Neural progenitor cell (in vitro differentiated cells): ENCODE measurements around the gene RAVER1. TPM values are rescaled to one million over a fixed set of nuclear protein-coding genes. Genes with fewer than 3 reads are reported as not detected.

Experiments used
- DNase-seq: peaks from one replicate; pipeline ENCODE4 v3.0.0-alpha.2; 2016; ENCODE audit warnings: low spot score
- H2AFZ ChIP-seq: fragments of 200-600 bp; sonication (generic); replicated peaks from 2 replicates; pipeline ENCODE4 v1.6.1; 2016; ENCODE audit warnings: antibody characterized with exemption
- H3F3A ChIP-seq: fragments of 200-600 bp; sonication (generic); 2 replicates; pipeline ENCODE4 v1.6.1; 2016; ENCODE audit warnings: antibody characterized with exemption, low read depth
- H3K27ac ChIP-seq: fragments of 200-600 bp; sonication (generic); 2 replicates; pipeline ENCODE4 v1.5.1; 2016; ENCODE audit warnings: mild to moderate bottlenecking
- H3K27me3 ChIP-seq: fragments of 200-600 bp; sonication (generic); 2 replicates; pipeline ENCODE4 v1.6.1; 2016; ENCODE audit warnings: mild to moderate bottlenecking, moderate library complexity
- H3K36me3 ChIP-seq: fragments of 200-600 bp; sonication (generic); 2 replicates; pipeline ENCODE4 v1.5.1; 2016
- H3K4me1 ChIP-seq: fragments of 200-600 bp; sonication (generic); 2 replicates; pipeline ENCODE4 v1.6.1; 2016; ENCODE audit warnings: mixed run types
- H3K4me2 ChIP-seq: fragments of 200-600 bp; sonication (generic); 2 replicates; pipeline ENCODE4 v1.6.1; 2016
- H3K4me3 ChIP-seq: fragments of 200-600 bp; sonication (generic); 2 replicates; pipeline ENCODE4 v1.5.1; 2016
- H3K79me2 ChIP-seq: fragments of 200-600 bp; sonication (generic); 2 replicates; pipeline ENCODE4 v1.6.1; 2016; ENCODE audit warnings: low read depth
- H3K9ac ChIP-seq: fragments of 200-600 bp; sonication (generic); 2 replicates; pipeline ENCODE4 v1.6.1; 2016
- H3K9me3 ChIP-seq: fragments of 200-600 bp; sonication (generic); 2 replicates; pipeline ENCODE4 v1.5.1; 2016; ENCODE audit warnings: low read depth
- H4K20me1 ChIP-seq: fragments of 200-600 bp; sonication (generic); 2 replicates; pipeline ENCODE4 v1.6.1; 2016; ENCODE audit warnings: low read depth
- H3K27ac Mint-ChIP-seq: 3 replicates; pipeline ENCODE4 v1.8.0; 2021; ENCODE audit warnings: mixed read lengths
- H3K27me3 Mint-ChIP-seq: 2 replicates; pipeline ENCODE4 v1.8.0; 2022; ENCODE audit warnings: low read depth, mild to moderate bottlenecking, inconsistent platforms, moderate library complexity, mixed read lengths; ENCODE audit not compliant: insufficient read depth
- H3K36me3 Mint-ChIP-seq: 3 replicates; pipeline ENCODE4 v1.8.0; 2021; ENCODE audit warnings: mixed read lengths
- H3K4me1 Mint-ChIP-seq: 3 replicates; pipeline ENCODE4 v1.8.0; 2021; ENCODE audit warnings: mixed read lengths
- H3K4me3 Mint-ChIP-seq: 3 replicates; pipeline ENCODE4 v1.8.0; 2021; ENCODE audit warnings: mild to moderate bottlenecking, moderate library complexity, mixed read lengths
- H3K9me3 Mint-ChIP-seq: 3 replicates; pipeline ENCODE4 v1.8.0; 2020; ENCODE audit warnings: mixed read lengths
- CTCF ChIP-seq: fragments of 200-600 bp; sonication (generic); IDR thresholded peaks from 2 replicates; pipeline ENCODE4 v1.5.1; 2017; ENCODE audit warnings: antibody characterized with exemption, mild to moderate bottlenecking
- EZH2 ChIP-seq: fragments of 200-600 bp; sonication (generic); IDR thresholded peaks from 2 replicates; pipeline ENCODE4 v1.6.1; 2017; ENCODE audit warnings: antibody characterized with exemption, mild to moderate bottlenecking, moderate library complexity
- EZH2phosphoT487 ChIP-seq: fragments of 200-600 bp; sonication (generic); IDR thresholded peaks from 2 replicates; pipeline ENCODE4 v1.6.1; 2017; ENCODE audit warnings: antibody characterized with exemption
- total RNA-seq: library from RNA; depleted of rRNA; stranded (reverse); fragments of >200 nt; gene quantifications from 2 replicates; pipeline ENCODE4 v1.2.3, GENCODE V29; 2015; ENCODE audit warnings: low replicate concordance

Gene RAVER1
- total RNA-seq, 1 donor from 2014 or later: 5.4 TPM

- H3K27ac ChIP-seq: no peak overlapping the region
- H2AFZ ChIP-seq: no peak overlapping the region
- H3K9ac ChIP-seq: no peak overlapping the region
- no peaks in the 10 kb centered on the region for H3K4me1 ChIP-seq
- no peaks in the 10 kb centered on the region for H3K36me3 Mint-ChIP-seq
- no peaks in the 10 kb centered on the region for H3K79me2 ChIP-seq
- H3K4me3 ChIP-seq: no peak overlapping the region
- H3F3A ChIP-seq: no peaks in the 10 kb centered on the region
- H3K27me3 ChIP-seq: no peaks in the 10 kb centered on the region
- TF ChIP-seq CTCF (no peak), EZH2phosphoT487 (no peak), EZH2 (no peak)
- no peak overlapping the region for H3K4me2 ChIP-seq
- H3K9me3 Mint-ChIP-seq: no peaks in the 10 kb centered on the region
- no peaks in the 10 kb centered on the region for H3K36me3 ChIP-seq
- no peak for DNase-seq
- no peak overlapping the region for H3K27ac Mint-ChIP-seq
- no peaks in the 10 kb centered on the region for H4K20me1 ChIP-seq
- no peaks in the 10 kb centered on the region for H3K9me3 ChIP-seq
- H3K4me1 Mint-ChIP-seq: no peaks in the 10 kb centered on the region
- peaks cover 2% of the 10 kb centered on the region for H3K27me3 Mint-ChIP-seq
- H3K4me3 Mint-ChIP-seq: no peak overlapping the region
Observed at GRCh38 chr19:10346509-10346908, 13.2 kb upstream of the RAVER1 start.

- H3K9ac ChIP-seq: no peak overlapping the region
- no peak overlapping the region for H2AFZ ChIP-seq
- H3F3A ChIP-seq: no peaks in the 10 kb centered on the region
- no peak overlapping the region for H3K4me3 ChIP-seq
- no peaks in the 10 kb centered on the region for H3K4me1 ChIP-seq
- Mint-ChIP-seq H3K27ac (no peak overlapping the region), H3K27me3 (peaks cover 3% of the 10 kb centered on the region), H3K9me3 (no peaks in the 10 kb centered on the region), H3K36me3 (no peaks in the 10 kb centered on the region), H3K4me1 (no peaks in the 10 kb centered on the region), H3K4me3 (no peak overlapping the region)
- H4K20me1 ChIP-seq: no peaks in the 10 kb centered on the region
- no peaks in the 10 kb centered on the region for H3K36me3 ChIP-seq
- H3K27me3 ChIP-seq: no peaks in the 10 kb centered on the region
- no peak overlapping the region for H3K4me2 ChIP-seq
- no peaks in the 10 kb centered on the region for H3K9me3 ChIP-seq
- TF ChIP-seq CTCF: no peak
- no peak for TF ChIP-seq EZH2
- TF ChIP-seq EZH2phosphoT487: no peak
- H3K79me2 ChIP-seq: no peaks in the 10 kb centered on the region
- H3K27ac ChIP-seq: no peak overlapping the region
- no peak for DNase-seq
Observed at GRCh38 chr19:10344780-10345179, 11.5 kb upstream of the RAVER1 start.

DNA sequence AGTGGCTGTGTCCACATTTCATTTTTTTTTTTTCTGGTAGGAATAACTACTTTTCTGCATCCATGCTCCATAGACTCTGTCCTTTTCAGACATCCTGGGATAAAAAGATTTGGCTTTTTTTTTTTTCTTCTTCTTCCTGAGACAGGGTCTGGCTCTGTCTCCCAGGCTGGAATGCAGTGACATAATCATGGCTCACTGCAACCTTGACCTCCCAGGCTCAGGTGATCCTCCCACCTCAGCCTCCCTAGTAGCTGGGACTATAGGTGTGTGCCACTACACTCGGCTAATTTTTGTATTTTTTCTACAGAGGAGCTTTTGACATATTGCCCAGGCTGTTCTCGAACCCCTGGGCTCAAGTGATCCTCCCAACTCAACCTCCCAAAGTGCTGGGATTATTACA is 10.2 kb upstream of the RAVER1 start:
- H3K4me2 ChIP-seq: no peak overlapping the region
- Mint-ChIP-seq H3K9me3 (no peaks in the 10 kb centered on the region), H3K36me3 (no peaks in the 10 kb centered on the region), H3K4me1 (no peaks in the 10 kb centered on the region), H3K27me3 (peaks cover 6% of the 10 kb centered on the region), H3K27ac (no peak overlapping the region), H3K4me3 (peak overlapping the region; percentile 8)
- H3K27ac ChIP-seq: no peak overlapping the region
- TF ChIP-seq CTCF: no peak
- no peak for TF ChIP-seq EZH2phosphoT487
- TF ChIP-seq EZH2: no peak
- H3K27me3 ChIP-seq: no peaks in the 10 kb centered on the region
- no peaks in the 10 kb centered on the region for H3F3A ChIP-seq
- no peak overlapping the region for H3K9ac ChIP-seq
- H3K79me2 ChIP-seq: no peaks in the 10 kb centered on the region
- H2AFZ ChIP-seq: no peak overlapping the region
- no peaks in the 10 kb centered on the region for H4K20me1 ChIP-seq
- no peak for DNase-seq
- no peak overlapping the region for H3K4me3 ChIP-seq
- no peaks in the 10 kb centered on the region for H3K36me3 ChIP-seq
- H3K4me1 ChIP-seq: no peaks in the 10 kb centered on the region
- H3K9me3 ChIP-seq: no peaks in the 10 kb centered on the region
